GM12801 (cell line): Measurements from ENCODE around the gene ROBO1.

ENCODE experiments used
- TF ChIP-seq, protein P1 (sequence below): IDR thresholded peaks from one replicate; pipeline ENCODE4 v1.5.1; 2011; ENCODE audit warnings: control low read depth; ENCODE audit not compliant: insufficient read length; ENCODE audit errors: extremely low read depth

ROBO1 gene

DNA sequence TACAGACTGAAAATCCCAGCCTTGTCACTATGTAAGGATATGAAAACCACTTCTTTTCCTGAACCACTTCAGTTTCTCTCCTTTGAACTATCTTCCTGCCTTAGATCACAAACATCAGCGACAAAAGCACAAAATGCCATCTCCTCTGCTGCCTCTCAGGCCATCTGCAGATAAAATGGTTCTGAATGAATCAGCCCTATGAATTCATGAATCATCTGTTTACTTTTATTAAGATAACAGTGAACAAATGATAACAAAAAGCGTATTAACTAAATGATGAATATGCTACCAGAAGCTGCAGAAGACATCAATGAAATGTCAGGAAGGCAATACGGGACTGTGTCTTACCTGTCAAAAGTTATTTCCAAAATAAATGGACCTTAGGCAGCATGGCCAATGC, 928.1 kb downstream of the ROBO1 start:
- TF ChIP-seq, protein P1, sequence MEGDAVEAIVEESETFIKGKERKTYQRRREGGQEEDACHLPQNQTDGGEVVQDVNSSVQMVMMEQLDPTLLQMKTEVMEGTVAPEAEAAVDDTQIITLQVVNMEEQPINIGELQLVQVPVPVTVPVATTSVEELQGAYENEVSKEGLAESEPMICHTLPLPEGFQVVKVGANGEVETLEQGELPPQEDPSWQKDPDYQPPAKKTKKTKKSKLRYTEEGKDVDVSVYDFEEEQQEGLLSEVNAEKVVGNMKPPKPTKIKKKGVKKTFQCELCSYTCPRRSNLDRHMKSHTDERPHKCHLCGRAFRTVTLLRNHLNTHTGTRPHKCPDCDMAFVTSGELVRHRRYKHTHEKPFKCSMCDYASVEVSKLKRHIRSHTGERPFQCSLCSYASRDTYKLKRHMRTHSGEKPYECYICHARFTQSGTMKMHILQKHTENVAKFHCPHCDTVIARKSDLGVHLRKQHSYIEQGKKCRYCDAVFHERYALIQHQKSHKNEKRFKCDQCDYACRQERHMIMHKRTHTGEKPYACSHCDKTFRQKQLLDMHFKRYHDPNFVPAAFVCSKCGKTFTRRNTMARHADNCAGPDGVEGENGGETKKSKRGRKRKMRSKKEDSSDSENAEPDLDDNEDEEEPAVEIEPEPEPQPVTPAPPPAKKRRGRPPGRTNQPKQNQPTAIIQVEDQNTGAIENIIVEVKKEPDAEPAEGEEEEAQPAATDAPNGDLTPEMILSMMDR: no peak

DNA sequence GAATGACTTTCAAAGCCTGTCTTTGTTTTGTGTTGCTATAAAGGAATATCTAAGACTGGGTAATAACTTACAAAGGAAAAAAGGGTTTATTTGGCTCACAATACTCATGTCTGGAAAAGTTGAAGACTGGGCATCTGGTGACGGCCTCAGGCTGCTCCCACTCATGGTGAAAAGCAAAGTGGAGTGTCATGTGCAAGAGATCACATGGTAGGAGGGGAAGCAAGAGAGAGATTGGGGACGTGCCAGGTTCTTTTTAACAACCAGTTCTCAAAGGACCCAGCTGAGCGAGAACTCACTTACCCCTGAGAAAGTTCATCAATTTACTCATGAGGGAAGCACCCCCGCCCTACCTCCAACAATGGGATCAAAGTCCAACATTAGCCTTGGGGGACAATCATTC, 929.4 kb downstream of the ROBO1 start:
- TF ChIP-seq, protein P1: no peak

DNA sequence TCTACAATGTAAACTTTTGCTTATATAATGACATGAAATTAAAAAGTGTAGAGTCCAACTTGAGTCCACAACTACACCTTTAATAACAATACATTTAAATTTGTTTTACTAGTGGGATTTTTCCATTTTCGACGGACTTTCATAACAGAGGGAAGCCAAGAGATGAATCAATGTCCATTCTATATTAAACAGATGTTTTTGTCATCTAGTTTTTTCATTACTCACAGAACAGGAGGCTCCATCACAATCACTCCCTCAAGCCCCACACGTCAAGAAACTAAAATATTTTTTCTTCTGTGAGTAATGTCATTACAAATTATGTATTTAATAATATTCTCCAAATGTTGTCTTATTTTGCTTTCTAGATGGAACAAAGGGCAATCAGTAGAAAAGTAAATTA, 932.9 kb downstream of the ROBO1 start:
- TF ChIP-seq, protein P1: no peak

DNA sequence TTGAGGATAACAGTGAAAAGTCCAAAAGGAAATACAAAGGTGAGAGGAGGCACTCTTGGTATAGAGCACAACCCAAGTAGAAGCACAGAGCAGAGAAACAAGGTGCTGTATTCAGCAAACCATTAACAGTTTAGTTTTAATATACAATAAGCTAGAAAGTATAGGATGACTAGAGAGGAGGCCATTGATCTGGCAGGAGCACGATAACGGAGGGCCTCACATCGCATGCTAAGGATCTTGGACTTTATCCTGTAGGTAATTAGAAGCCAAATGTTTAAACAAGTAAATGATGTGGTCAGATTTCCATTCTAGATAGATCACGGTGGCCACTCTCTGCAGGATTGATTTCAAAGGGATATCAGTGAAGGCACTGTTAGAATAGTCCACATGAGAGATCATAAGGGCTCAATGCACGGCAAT, 935.0 kb downstream of the ROBO1 start:
- TF ChIP-seq, protein P1: no peak

DNA sequence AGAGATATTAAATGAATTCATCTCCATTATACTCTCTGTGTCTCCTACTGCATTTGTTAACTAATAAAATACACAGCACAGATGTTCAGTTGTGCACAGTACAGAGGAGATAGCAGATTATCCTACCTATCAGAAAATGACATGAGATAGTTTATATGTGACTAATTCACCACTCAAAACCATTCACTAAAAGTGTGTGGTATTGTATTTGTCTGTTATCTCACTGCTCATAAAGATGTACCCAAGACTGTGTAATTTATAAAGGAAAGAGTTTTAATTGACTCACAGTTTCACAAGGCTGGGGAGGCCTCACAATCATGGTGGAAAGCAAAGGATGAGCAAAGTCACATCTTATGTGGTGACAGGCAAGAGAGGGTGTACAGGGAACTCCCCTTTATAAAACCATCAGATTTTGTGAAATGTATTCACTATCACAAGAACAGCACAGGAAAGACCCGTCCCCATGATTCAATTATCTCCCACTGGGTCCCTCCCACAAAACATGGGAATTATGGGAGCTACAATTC, 936.3 kb downstream of the ROBO1 start:
- TF ChIP-seq, protein P1: no peak

DNA sequence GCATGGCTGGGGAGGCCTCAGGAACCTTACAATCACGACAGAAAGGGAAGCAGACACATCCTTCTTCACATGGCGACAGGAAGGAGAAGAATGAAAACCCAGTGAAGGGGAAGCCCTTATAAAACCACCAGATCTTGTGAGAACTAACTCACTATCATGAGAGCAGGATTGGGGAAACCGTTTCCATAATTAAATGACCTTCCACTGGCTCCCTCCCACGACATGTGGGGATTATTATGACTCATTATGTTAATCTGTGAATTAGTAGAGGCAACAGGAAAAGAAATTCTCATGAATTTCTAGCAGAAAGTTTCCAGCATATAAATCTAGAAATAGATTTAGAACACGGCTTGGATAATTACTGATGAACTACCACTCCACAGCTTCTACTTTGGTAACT, 937.3 kb downstream of the ROBO1 start:
- TF ChIP-seq, protein P1: no peak

DNA sequence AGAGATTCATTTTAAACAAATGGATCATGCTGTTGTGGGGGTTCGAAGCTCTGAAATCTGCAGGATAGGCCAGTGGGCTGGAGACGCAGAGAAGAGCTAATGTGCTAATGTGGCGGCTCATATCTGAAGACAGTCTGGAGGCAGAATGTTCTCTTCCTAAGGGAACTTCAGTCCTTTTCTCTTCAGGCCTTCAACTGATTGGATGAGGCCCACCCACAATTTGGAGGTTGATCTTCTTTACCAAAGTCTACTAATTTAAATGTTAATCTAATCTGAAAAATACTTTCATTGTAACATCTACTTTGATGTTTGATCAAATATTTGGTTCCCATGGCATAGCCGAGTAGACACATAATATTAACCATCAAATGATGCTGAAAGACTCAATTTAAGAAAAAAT, 940.2 kb downstream of the ROBO1 start:
- TF ChIP-seq, protein P1: no peak

DNA sequence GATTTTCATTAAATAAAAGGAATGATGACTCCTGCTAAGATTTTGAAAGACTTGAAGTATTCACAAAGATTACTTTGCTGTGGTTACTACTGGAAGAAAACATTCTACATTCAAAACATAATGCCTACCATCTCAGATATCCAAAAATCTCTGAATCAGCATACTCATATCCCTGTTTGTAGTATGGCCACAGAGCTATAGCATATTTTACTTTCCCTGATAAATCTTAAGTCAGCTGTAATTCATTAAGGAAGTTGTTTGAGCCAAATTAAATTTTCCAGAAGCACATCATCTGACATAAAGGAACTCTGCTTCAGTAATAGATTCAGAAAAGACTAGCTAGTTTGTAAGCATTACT, 942.0 kb downstream of the ROBO1 start:
- TF ChIP-seq, protein P1: no peak
